GM12872 (cell line): Measurements from ENCODE around the gene GPC1.

Experiments used
- CTCF ChIP-seq: IDR thresholded peaks from 3 replicates; pipeline ENCODE4 v1.5.1; 2011; ENCODE audit warnings: low read depth, mild to moderate bottlenecking, low read length, moderate library complexity; ENCODE audit not compliant: insufficient read depth

The GPC1 gene

GRCh38 chr2:240446664-240447175, 11.3 kb downstream of the GPC1 start:
- TF ChIP-seq CTCF, result no peak

GRCh38 chr2:240447331-240447730, 11.9 kb downstream of the GPC1 start:
- no peak for TF ChIP-seq CTCF

- no peak for TF ChIP-seq CTCF
These were observed 12.5 kb downstream of the GPC1 start for GRCh38 chr2:240447934-240448333.

GRCh38 chr2:240448387-240449274, 13.2 kb downstream of the GPC1 start:
- TF ChIP-seq CTCF, result no peak

GRCh38 chr2:240449764-240450531, 14.5 kb downstream of the GPC1 start:
- no peak for TF ChIP-seq CTCF

- no peak for TF ChIP-seq CTCF
These were observed 15.2 kb downstream of the GPC1 start for GRCh38 chr2:240450532-240451107.

GRCh38 chr2:240451108-240451611, 15.7 kb downstream of the GPC1 start:
- no peak for TF ChIP-seq CTCF
